EH (cell line): ENCODE data around the gene MARK3.

Experiments used
- DNase-seq: peaks from one replicate; pipeline ENCODE4 v3.0.0-alpha.2; 2015; ENCODE audit warnings: low read depth

MARK3 gene

GRCh38 chr14:103550451-103551337 is 165.5 kb downstream of the MARK3 start:
- no peak for DNase-seq

- no peak for DNase-seq
Observed at GRCh38 chr14:103551338-103551762, 166.1 kb downstream of the MARK3 start.

GRCh38 chr14:103552011-103552845 is 167.0 kb downstream of the MARK3 start:
- peak; percentile 80 for DNase-seq

- DNase-seq = no peak
Observed at GRCh38 chr14:103552846-103553210, 167.6 kb downstream of the MARK3 start.
